Right lobe of liver (tissue), 6 donors: ENCODE measurements around the gene SUSD6. TPM values are rescaled to one million over a fixed set of nuclear protein-coding genes. Genes with fewer than 3 reads are reported as not detected.

Experiments used
- ATAC-seq, 4 donors: fragments of 200-7000 bp; cut with Tn5 transposase; one replicate each; pipeline ENCODE4 v1.9.1; 2020; ENCODE audit warnings: mild to moderate bottlenecking in 4 of 4, moderate library complexity in 4 of 4
- DNase-seq, 3 donors: peaks; one replicate each; pipeline ENCODE4 v3.0.0-alpha.2; 2020
- H3K27ac ChIP-seq, 3 donors: fragments of 200-600 bp; one replicate each; pipeline ENCODE4 v1.8.0; 2022
- H3K27me3 ChIP-seq, 2 donors: fragments of 200-600 bp; one replicate each; pipeline ENCODE4 v1.8.0; 2022
- H3K36me3 ChIP-seq, 4 donors: fragments of 200-600 bp; sonication (generic) in 1 of 4; one replicate each; pipeline versions ENCODE4 v1.5.1 to v1.8.0; 2017 to 2022; ENCODE audit warnings: control low read depth in 1 of 4
- H3K4me1 ChIP-seq, 4 donors: fragments of 200-600 bp; sonication (generic) in 1 of 4; one replicate each; pipeline versions ENCODE4 v1.5.1 to v1.8.0; 2017 to 2022; ENCODE audit warnings: control low read depth in 1 of 4
- H3K4me3 ChIP-seq, 3 donors: fragments of 200-600 bp; one replicate each; pipeline ENCODE4 v1.8.0; 2022
- H3K9me3 ChIP-seq, 4 donors: fragments of 200-600 bp; sonication (generic) in 1 of 4; one replicate each; pipeline versions ENCODE4 v1.5.1 to v1.8.0; 2017 to 2022; ENCODE audit warnings: control low read depth in 1 of 4
- POLR2A ChIP-seq: fragments of 450-650 bp; IDR thresholded peaks from one replicate; pipeline ENCODE4 v1.6.1; 2017; ENCODE audit warnings: antibody characterized with exemption, mild to moderate bottlenecking
- WGBS: methylation state at CpG from one replicate; pipeline ENCODE4 v1.1.6; 2018; ENCODE audit warnings: low coverage, low lambda C conversion rate; ENCODE audit not compliant: insufficient coverage; ENCODE audit errors: missing lambda C conversion rate; 5-methylcytosine and 5-hydroxymethylcytosine counted together
- intact Hi-C, 2 donors: fragments of 100-400 bp; cut with DNase I; formaldehyde crosslinking; loops; one replicate each; pipeline versions ENCODE4 v1.11.2 to v1.14.1; 2022
- total RNA-seq, 6 experiments: library from RNA; depleted of rRNA in 2 of 6; stranded (reverse); fragments of >200 nt in 2 of 6; fragmentation: NEBNext Ultra II Directional in 3 of 6; extraction: Animal tissue kit (Norgen Biotek cat#: 25700) in 3 of 6; gene quantifications; one replicate each; pipeline versions ENCODE4 v1.1.0 to v1.2.4, GENCODE V29; 2016 to 2023
- TF ChIP-seq, protein P1 (sequence below), 4 donors: fragments of 200-600 bp in 3 of 4; fragments of 450-650 bp in 1 of 4; IDR thresholded peaks; one replicate each; pipeline versions ENCODE4 v1.5.1 to v1.8.0; 2016 to 2022; ENCODE audit warnings: antibody characterized with exemption in 4 of 4, mild to moderate bottlenecking in 2 of 4
- donor health status: DM: no; HTN: yes; CAD: no.
- donor health status: DM: no; HTN: no; CAD: no.
- donor health status: DM: no; HTN: no; CAD: no.
- donor health status: DM: no; HTN: yes; CAD: no.
- donor health status: DM: no; HTN: yes; CAD: no.

Gene SUSD6
- total RNA-seq, 6 experiments from 2014 or later: 9.6 to 17.4 (median 12.5) TPM

DNA sequence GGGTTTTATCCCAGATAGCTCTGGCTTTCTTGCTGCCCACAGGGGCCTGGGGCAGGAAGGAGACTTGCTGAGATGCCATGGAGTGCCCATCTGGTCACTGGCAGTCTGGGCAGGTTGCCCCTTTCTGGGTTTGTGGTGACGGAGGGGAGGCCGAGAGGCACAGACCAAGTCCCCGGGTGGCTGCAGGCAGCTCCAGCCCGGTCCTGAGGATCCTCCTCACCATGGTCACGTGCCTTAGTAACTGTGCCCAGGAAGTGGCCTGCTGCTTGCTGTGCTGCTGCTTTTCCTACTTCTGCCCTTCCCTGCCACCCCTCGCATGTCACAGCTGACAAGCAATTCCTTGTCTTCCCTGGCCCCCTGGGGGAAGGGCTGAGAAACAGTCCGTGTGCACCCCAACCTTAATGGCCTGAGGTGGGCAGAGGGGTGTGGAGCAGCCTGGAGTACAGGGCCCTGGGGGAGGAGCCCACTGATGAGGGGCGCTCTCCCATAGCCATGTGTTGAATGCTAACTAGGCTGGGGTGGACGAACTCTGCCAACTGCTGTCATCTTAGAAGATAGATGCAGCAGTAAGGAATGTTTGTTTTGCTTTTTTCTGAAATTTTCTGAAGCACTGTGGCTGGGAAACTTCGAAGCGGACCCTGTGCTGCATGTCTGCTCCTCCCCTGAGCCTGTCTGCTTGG lies 100.6 kb downstream of the SUSD6 start:
- DNase-seq: no peak

GRCh38 chr14:69712599-69713088 lies 101.2 kb downstream of the SUSD6 start:
- Histone ChIP-seq H3K4me1 (peaks cover 0 to 13% (median 0%) of the 10 kb centered on the region in 4 donors), H3K36me3 (peaks cover 0 to 32% (median 13%) of the 10 kb centered on the region in 4 donors), H3K9me3 (no peaks in the 10 kb centered on the region), H3K27ac (peak overlapping the region in 1 of 3 donors; percentile 37), H3K27me3 (no peaks in the 10 kb centered on the region), H3K4me3 (no peak overlapping the region)
- intact Hi-C loops: no loop called here
- TF ChIP-seq POLR2A: no peak
- TF ChIP-seq, protein P1, sequence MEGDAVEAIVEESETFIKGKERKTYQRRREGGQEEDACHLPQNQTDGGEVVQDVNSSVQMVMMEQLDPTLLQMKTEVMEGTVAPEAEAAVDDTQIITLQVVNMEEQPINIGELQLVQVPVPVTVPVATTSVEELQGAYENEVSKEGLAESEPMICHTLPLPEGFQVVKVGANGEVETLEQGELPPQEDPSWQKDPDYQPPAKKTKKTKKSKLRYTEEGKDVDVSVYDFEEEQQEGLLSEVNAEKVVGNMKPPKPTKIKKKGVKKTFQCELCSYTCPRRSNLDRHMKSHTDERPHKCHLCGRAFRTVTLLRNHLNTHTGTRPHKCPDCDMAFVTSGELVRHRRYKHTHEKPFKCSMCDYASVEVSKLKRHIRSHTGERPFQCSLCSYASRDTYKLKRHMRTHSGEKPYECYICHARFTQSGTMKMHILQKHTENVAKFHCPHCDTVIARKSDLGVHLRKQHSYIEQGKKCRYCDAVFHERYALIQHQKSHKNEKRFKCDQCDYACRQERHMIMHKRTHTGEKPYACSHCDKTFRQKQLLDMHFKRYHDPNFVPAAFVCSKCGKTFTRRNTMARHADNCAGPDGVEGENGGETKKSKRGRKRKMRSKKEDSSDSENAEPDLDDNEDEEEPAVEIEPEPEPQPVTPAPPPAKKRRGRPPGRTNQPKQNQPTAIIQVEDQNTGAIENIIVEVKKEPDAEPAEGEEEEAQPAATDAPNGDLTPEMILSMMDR (IDR thresholded peaks at IDR 0.05): no peak
- 52% methylated on average over 5 of the region's 6 CpGs for WGBS
- DNase-seq: peak in 1 of 3 donors; percentile 59
- ATAC-seq: peak; percentile 40 to 57 (median 50)

More for the DNA sequence above, 100.6 kb downstream of the SUSD6 start:
- 57% methylated on average over 5 of the region's 11 CpGs for WGBS
- TF ChIP-seq, protein P1 (IDR thresholded peaks at IDR 0.05): no peak
- TF ChIP-seq POLR2A: no peak
- peaks cover under 1 to 32% (median 13%) of the 10 kb centered on the region in 4 donors for H3K36me3 ChIP-seq
- no peaks in the 10 kb centered on the region for H3K9me3 ChIP-seq
- peaks cover 0 to 13% (median 0%) of the 10 kb centered on the region in 4 donors for H3K4me1 ChIP-seq
- intact Hi-C loops: no loop called here
- peak in 1 of 4 donors; percentile 12 for ATAC-seq
- no peaks in the 10 kb centered on the region for H3K27me3 ChIP-seq
- no peak overlapping the region for H3K4me3 ChIP-seq
- peak overlapping the region in 1 of 3 donors; percentile 37 for H3K27ac ChIP-seq

DNA sequence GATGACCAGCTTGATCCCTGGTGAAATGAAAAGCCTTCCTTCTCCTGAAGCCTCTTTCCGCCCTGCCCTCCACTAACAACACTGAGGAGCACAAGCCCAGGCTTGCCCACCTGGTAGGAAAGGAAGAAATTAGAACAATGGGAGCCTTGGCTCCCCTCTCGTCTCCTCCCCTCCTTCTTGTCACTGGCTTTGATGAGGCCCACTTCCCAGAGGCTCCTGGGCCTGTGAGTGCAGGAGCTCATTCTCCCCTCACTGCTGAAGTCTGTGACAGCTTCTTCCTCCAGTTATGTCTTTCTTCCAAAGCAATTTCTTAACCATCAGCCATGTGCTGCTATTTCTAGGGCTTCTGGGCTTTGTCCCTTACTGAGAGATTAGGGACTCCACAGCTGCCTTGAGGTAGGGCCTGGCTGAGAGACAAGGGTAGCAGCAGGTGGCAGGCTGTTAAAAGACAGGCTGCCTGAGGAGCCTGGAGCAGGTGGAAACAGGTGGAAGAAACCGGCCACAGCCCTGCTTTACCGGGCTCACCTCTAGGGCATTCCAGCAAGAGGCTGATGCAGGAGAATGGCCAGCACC lies 101.9 kb downstream of the SUSD6 start:
- Histone ChIP-seq H3K4me3 (no peak overlapping the region), H3K27ac (peak overlapping the region in 1 of 3 donors; percentile 37), H3K9me3 (no peaks in the 10 kb centered on the region), H3K4me1 (peaks cover 0 to 13% (median 0%) of the 10 kb centered on the region in 4 donors), H3K27me3 (no peaks in the 10 kb centered on the region), H3K36me3 (peaks cover 0 to 28% (median 13%) of the 10 kb centered on the region in 4 donors)
- ATAC-seq (no peak), DNase-seq (no peak)
- WGBS: 90% methylated on average over 2 of the region's 4 CpGs
- TF ChIP-seq, protein P1 (IDR thresholded peaks at IDR 0.05): no peak
- no peak for TF ChIP-seq POLR2A
- intact Hi-C loops: no loop called here

DNA sequence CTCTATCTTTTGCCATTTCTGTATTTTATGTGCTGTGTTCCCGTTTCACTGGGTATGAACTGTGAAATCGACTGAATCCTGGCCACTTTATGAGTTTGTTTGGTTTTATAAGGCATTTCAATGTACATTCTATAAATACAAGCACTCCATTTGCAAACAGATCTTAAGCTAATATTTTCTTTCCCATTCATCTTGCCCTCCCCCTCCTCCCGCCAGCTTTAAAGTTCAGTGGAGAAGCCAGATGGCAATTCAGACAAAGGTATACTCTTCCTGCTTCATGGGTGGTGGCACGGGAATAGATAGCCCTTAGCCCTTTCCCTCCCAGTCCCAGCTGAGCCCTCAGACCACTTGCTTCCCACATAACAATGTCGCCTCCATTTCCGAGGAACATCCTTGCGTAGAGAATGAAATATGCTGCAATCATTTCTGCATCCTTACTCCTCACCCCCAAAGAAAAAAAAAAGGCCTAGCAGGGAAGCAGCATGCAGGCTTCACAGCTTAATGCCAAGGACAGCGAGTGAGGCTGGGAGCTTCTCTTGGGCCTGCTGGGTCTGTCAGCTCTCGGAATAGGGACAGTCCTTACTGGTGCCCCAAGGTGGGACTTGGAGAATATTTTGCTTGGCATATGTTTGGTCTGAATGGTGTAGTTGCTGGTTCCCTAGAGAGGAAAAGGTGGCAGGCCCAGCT lies 102.7 kb downstream of the SUSD6 start:
- Histone ChIP-seq H3K4me3 (no peak overlapping the region), H3K36me3 (peaks cover 0 to 20% (median 9%) of the 10 kb centered on the region in 4 donors), H3K4me1 (peaks cover 0 to 13% (median 0%) of the 10 kb centered on the region in 4 donors), H3K27me3 (no peaks in the 10 kb centered on the region), H3K27ac (no peak overlapping the region), H3K9me3 (no peaks in the 10 kb centered on the region)
- no peak for TF ChIP-seq POLR2A
- TF ChIP-seq, protein P1 (IDR thresholded peaks at IDR 0.05): no peak
- ATAC-seq: no peak
- intact Hi-C loops: no loop called here
- no peak for DNase-seq
- 80% methylated on average over 9 of the region's 9 CpGs for WGBS
